A673 (cell line): Measurements from ENCODE around the gene ATRX. TPM values are rescaled to one million over a fixed set of nuclear protein-coding genes. Genes with fewer than 3 reads are reported as not detected.

Experiments
- BruUV-seq: library from RNA; stranded (reverse); fragments of 400-500 nt; replicated peaks from 2 replicates; lab custom pipeline; 2021; lab: Mats Ljungman, UMichigan
- CTCF ChIA-PET: fragments of 300-600 bp; sonication (Branson Sonifier 250); formaldehyde crosslinking; loops from one replicate; lab custom pipeline; 2022; ENCODE audit warnings: antibody characterized with exemption; lab: Charles Lee
- POLR2A ChIA-PET: fragments of 300-600 bp; sonication (Branson Sonifier 250); formaldehyde crosslinking; loops from one replicate; lab custom pipeline; 2022; ENCODE audit warnings: antibody characterized with exemption; ENCODE audit not compliant: low non-redundant PET; lab: Charles Lee
- DNase-seq: peaks from one replicate; pipeline ENCODE4 v3.0.0-alpha.2; 2015; ENCODE audit warnings: low spot score
- H3K27ac ChIP-seq: fragments of 200-600 bp; sonication (generic); 2 replicates; pipeline ENCODE4 v1.5.1; 2016; ENCODE audit warnings: mixed run types, low read depth, mild to moderate bottlenecking, mixed read lengths, antibody characterized with exemption, low read length; ENCODE audit not compliant: poor library complexity, severe bottlenecking
- H3K27me3 ChIP-seq: fragments of 200-600 bp; sonication (generic); replicated peaks from 2 replicates; pipeline ENCODE4 v1.6.1; 2017; ENCODE audit warnings: mixed run types, low read depth, mild to moderate bottlenecking, mixed read lengths, antibody characterized with exemption, low read length; ENCODE audit not compliant: insufficient read depth, poor library complexity
- H3K36me3 ChIP-seq: fragments of 200-600 bp; sonication (generic); 2 replicates; pipeline ENCODE4 v1.6.1; 2016; ENCODE audit warnings: mixed run types, mild to moderate bottlenecking, mixed read lengths, antibody characterized with exemption, low read length; ENCODE audit not compliant: insufficient read depth, poor library complexity, severe bottlenecking
- H3K4me1 ChIP-seq: fragments of 200-600 bp; sonication (generic); 2 replicates; pipeline ENCODE4 v1.6.1; 2017; ENCODE audit warnings: mixed run types, mild to moderate bottlenecking, mixed read lengths, antibody characterized with exemption, low read length; ENCODE audit not compliant: insufficient read depth, poor library complexity, severe bottlenecking
- H3K4me3 ChIP-seq: fragments of 200-600 bp; sonication (generic); 2 replicates; pipeline ENCODE4 v1.5.1; 2016; ENCODE audit warnings: low read depth, mixed run types, mild to moderate bottlenecking, mixed read lengths, low read length; ENCODE audit not compliant: poor library complexity, severe bottlenecking
- H3K9me3 ChIP-seq: fragments of 200-600 bp; sonication (generic); 2 replicates; pipeline ENCODE4 v1.6.1; 2016; ENCODE audit warnings: mixed run types, low read depth, mild to moderate bottlenecking, mixed read lengths, antibody characterized with exemption, low read length; ENCODE audit not compliant: poor library complexity, severe bottlenecking
- EZH2 ChIP-seq: fragments of 200-600 bp; sonication (generic); IDR thresholded peaks from 2 replicates; pipeline ENCODE4 v1.6.1; 2017; ENCODE audit warnings: borderline replicate concordance, low read depth, mild to moderate bottlenecking, mixed read lengths, antibody characterized with exemption, low read length; ENCODE audit not compliant: poor library complexity, severe bottlenecking
- intact Hi-C: fragments of 100-400 bp; cut with micrococcal nuclease; formaldehyde crosslinking; loops from one replicate; pipeline ENCODE4 v1.10.0; 2022; ENCODE audit not compliant: unreplicated experiment
- total RNA-seq: library from RNA; stranded (reverse); gene quantifications from 2 replicates; pipeline ENCODE4 v1.2.3, GENCODE V29; 2021
- TF ChIP-seq, protein P1 (sequence below): fragments of 300-800, 200-600 bp; sonication (generic); conservative IDR thresholded peaks from 2 replicates; pipeline ENCODE4 v1.5.1; 2017; ENCODE audit warnings: low read depth, mild to moderate bottlenecking, antibody characterized with exemption, low read length, moderate library complexity, mixed read lengths

Gene ATRX
- total RNA-seq, 1 experiment from 2014 or later = 101 TPM

- TF ChIP-seq, protein P1, sequence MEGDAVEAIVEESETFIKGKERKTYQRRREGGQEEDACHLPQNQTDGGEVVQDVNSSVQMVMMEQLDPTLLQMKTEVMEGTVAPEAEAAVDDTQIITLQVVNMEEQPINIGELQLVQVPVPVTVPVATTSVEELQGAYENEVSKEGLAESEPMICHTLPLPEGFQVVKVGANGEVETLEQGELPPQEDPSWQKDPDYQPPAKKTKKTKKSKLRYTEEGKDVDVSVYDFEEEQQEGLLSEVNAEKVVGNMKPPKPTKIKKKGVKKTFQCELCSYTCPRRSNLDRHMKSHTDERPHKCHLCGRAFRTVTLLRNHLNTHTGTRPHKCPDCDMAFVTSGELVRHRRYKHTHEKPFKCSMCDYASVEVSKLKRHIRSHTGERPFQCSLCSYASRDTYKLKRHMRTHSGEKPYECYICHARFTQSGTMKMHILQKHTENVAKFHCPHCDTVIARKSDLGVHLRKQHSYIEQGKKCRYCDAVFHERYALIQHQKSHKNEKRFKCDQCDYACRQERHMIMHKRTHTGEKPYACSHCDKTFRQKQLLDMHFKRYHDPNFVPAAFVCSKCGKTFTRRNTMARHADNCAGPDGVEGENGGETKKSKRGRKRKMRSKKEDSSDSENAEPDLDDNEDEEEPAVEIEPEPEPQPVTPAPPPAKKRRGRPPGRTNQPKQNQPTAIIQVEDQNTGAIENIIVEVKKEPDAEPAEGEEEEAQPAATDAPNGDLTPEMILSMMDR = no peak
- no peak for TF ChIP-seq EZH2
- BruUV-seq = no TSS peak
- Histone ChIP-seq H3K4me3 (no peak overlapping the region), H3K4me1 (no peaks in the 10 kb centered on the region), H3K27me3 (no peaks in the 10 kb centered on the region), H3K36me3 (no peaks in the 10 kb centered on the region), H3K9me3 (peaks cover 15% of the 10 kb centered on the region), H3K27ac (no peak overlapping the region)
- no peak for DNase-seq
- ChIA-PET POLR2A (no interaction called here), CTCF (no interaction called here)
- intact Hi-C loops = no loop called here
Measured at GRCh38 chrX:77723681-77724080, 62.3 kb downstream of the ATRX start.

DNA sequence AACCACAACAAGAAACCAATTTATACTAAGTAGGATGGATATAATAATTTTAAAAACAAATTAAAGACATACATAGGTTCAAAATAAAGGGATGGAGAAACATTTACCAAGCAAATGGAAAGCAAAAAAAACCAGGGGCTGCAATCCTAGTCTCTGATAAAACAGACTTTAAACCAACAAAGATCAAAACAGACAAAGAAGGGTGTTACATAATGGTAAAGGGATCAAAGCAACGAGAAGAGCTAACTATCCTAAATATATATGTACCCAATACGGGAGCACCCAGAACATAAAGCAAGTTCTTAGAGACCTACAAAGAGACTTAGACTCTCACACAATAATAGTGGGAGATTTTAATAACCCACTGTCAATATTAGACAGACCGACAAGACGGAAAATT, 66.6 kb downstream of the ATRX start:
- H3K9me3 ChIP-seq = peaks cover 13% of the 10 kb centered on the region
- H3K27me3 ChIP-seq = no peaks in the 10 kb centered on the region
- no peaks in the 10 kb centered on the region for H3K4me1 ChIP-seq
- intact Hi-C loops = no loop called here
- H3K27ac ChIP-seq = no peak overlapping the region
- no peak for TF ChIP-seq EZH2
- TF ChIP-seq, protein P1 = no peak
- H3K4me3 ChIP-seq = no peak overlapping the region
- POLR2A ChIA-PET = no interaction called here
- DNase-seq = no peak
- no peaks in the 10 kb centered on the region for H3K36me3 ChIP-seq
- BruUV-seq = no TSS peak
- CTCF ChIA-PET = no interaction called here

DNA sequence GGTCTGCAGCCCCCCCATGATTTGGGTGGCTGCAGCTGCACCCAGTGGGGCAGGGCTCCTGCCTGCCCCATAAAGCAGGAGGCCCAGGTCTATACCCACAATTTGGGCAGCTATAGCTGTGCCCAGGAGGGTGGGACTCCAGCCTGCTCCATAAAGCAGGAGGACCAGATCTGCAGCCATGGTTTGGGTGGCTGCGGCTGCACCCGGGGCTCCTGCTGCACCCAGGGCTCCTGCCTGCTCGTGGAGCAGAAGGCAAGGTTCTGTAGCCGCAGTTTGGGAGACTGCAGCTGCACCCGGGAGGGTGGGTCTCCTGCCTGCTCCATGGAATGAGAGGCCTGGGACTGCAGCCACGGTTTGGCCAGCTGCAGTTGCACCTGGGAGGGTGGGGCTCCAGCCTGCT, 81.1 kb downstream of the ATRX start:
- POLR2A ChIA-PET = no interaction called here
- no TSS peak for BruUV-seq
- H3K4me3 ChIP-seq = no peak overlapping the region
- no peak for TF ChIP-seq EZH2
- TF ChIP-seq, protein P1 = no peak
- CTCF ChIA-PET = no interaction called here
- no peaks in the 10 kb centered on the region for H3K36me3 ChIP-seq
- intact Hi-C loops = no loop called here
- H3K9me3 ChIP-seq = no peaks in the 10 kb centered on the region
- H3K27me3 ChIP-seq = no peaks in the 10 kb centered on the region
- H3K27ac ChIP-seq = no peak overlapping the region
- no peaks in the 10 kb centered on the region for H3K4me1 ChIP-seq
- no peak for DNase-seq
